Stomach smooth muscle (tissue), 2 donors: ENCODE data around the gene ALKAL2.
"Not testable (repeated sequence)": the region's sequence is repeated elsewhere in the genome, so short reads cannot be mapped to it uniquely, and the experiment has no call there.

ENCODE experiments used
- H3K27ac ChIP-seq: one replicate; pipeline ENCODE4 v1.7.0; 2013; ENCODE audit warnings: mild to moderate bottlenecking, low read length, inconsistent platforms
- H3K27me3 ChIP-seq, 2 donors: one replicate each; pipeline ENCODE4 v1.7.0; 2013; ENCODE audit warnings: low read length in 2 of 2; ENCODE audit not compliant: insufficient read depth in 2 of 2, control insufficient read depth in 1 of 2
- H3K36me3 ChIP-seq, 2 donors: one replicate each; pipeline ENCODE4 v1.7.0; 2013; ENCODE audit warnings: low read length in 2 of 2; ENCODE audit not compliant: control insufficient read depth in 2 of 2, insufficient read depth in 2 of 2
- H3K4me1 ChIP-seq: one replicate; pipeline ENCODE4 v1.7.0; 2013; ENCODE audit warnings: low read length; ENCODE audit not compliant: control insufficient read depth, insufficient read depth
- H3K4me3 ChIP-seq, 2 donors: one replicate each; pipeline ENCODE4 v1.7.0; 2013; ENCODE audit warnings: low read length in 2 of 2
- H3K9ac ChIP-seq, 2 donors: one replicate each; pipeline ENCODE4 v1.7.0; 2013; ENCODE audit warnings: low read length in 2 of 2, mild to moderate bottlenecking in 1 of 2
- H3K9me3 ChIP-seq, 2 donors: one replicate each; pipeline ENCODE4 v1.7.0; 2013; ENCODE audit warnings: low read length in 2 of 2; ENCODE audit not compliant: control insufficient read depth in 2 of 2
- donor health status: healthy.
- donor health status: Pancreatic carcinoma.

The ALKAL2 gene, protein sequence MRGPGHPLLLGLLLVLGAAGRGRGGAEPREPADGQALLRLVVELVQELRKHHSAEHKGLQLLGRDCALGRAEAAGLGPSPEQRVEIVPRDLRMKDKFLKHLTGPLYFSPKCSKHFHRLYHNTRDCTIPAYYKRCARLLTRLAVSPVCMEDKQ

DNA sequence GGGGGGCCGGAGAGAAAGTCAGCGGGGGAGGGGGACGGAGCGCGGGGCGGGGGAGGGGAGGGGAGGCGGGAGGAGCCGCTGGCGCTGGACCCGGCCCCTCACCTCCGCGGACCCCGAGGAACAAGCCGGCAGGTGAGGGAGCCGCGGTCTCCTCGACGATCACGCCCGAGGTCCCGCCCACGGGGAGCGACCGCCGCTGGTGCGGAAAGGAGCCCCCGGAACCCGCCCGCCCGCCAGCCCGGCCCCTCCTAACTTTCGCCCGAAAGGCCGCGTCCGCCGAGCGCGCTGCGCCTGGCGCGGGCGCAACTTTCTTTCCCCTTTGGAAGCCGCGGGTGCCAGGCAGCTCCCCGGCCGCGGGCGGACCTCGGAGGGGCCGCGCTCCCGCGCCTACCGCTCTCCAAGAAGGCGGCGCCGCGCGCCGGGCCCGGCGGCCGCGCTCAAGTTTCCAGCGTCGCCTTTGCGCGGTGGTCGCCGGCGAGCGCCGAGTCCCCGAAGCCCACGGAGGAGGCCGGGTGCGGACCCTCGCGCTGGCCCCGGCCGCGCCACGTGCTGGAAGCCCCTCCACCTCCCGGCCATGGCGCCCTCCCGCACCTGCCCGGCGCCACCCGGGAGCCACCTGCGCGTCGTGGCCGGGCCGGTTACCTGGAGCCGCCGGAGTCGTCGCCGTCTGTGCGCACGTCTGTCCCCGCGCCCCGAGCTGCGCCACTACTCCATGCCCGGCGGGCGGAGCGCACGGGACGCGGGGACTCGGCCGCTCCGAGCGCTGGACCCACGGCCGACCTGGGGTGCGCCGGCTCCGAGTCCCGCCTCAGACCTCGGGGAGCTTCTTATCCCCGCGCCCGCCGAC lies at the start of gene ALKAL2:
TSS of gene ALKAL2 (minus strand) at position 181 of the 847 bp plus-strand sequence. CDS start 256 bp downstream, outside the sequence.
- Histone ChIP-seq H3K4me3 (peak within 1 kb of the TSS in 1 of 2 donors; percentile 57), H3K9me3 (no peaks in the 10 kb centered on the region), H3K27ac (no peak within 1 kb of the TSS), H3K27me3 (peaks cover 16 to 33% of the 10 kb centered on the region in 2 donors), H3K36me3 (peaks cover 0 to 2% of the 10 kb centered on the region in 2 donors), H3K9ac (no peak within 1 kb of the TSS), H3K4me1 (peaks cover 20% of the 10 kb centered on the region)

DNA sequence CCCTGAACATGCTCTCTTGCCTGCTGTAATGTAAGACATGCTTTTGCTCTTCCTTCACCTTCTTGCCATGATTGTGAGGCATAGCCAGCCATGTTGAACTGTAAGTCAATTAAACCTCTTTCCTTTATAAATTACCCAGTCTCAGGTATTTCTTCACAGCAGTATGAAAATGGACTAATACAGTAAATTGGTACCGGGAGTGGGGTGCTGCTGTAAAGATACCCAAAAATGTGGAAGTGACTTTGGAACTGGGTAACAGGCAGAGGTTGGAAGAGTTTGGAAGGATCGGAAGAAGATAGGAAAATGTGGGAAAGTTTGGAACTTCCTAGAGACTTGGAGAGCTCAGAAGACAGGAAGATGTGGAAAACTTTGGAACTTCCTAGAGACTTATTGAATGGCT lies 49.1 kb upstream of the ALKAL2 start:
- not testable (repeated sequence) for H3K27ac ChIP-seq, H3K4me1 ChIP-seq, H3K9ac ChIP-seq, H3K4me3 ChIP-seq, H3K27me3 ChIP-seq, H3K36me3 ChIP-seq
- peaks cover 13 to 17% of the 10 kb centered on the region in 2 donors for H3K9me3 ChIP-seq

DNA sequence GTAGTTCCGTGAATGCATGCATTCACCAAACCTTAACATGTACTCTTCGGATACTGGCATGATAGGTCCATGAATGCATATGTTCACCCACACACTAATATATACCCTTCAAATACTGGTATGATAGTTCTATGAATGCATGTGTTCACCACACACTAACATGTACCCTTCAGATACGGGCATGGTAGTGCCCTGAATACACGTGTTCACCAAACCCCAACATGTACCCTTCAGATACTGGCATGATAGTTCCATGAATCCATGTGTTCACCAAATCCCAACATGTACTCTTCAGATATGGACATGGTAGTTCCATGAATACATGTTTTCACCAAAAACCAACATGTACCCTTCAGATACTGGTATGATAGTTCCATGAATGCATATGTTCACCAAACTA lies 48.5 kb upstream of the ALKAL2 start:
- Histone ChIP-seq H3K4me1 (no peaks in the 10 kb centered on the region), H3K9ac (no peak overlapping the region), H3K27ac (no peak overlapping the region), H3K27me3 (peaks cover 0 to 1% of the 10 kb centered on the region in 2 donors), H3K36me3 (no peaks in the 10 kb centered on the region), H3K4me3 (no peak overlapping the region), H3K9me3 (peaks cover 13 to 17% of the 10 kb centered on the region in 2 donors)

DNA sequence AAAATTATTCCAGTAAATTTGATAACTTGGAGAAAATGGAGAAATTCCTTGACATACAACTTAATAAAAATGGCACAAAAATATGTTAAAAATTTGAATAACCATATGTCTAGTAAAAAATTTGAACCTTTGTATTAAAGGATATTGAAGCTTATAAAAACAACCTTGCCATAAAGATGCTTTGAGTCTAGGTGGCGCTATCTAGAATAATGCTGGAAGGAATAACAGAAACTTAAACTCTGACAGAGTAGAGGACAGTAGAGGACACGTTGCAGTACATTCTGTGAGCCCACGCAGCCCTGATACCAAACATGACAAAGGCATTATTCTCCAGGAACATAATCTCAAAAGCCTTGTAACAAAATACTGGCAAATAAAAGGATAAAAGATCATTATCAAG lies 44.7 kb upstream of the ALKAL2 start:
- Histone ChIP-seq H3K4me1 (no peaks in the 10 kb centered on the region), H3K27me3 (peaks cover 0 to 3% of the 10 kb centered on the region in 2 donors), H3K36me3 (no peaks in the 10 kb centered on the region), H3K27ac (no peak overlapping the region), H3K9ac (no peak overlapping the region), H3K9me3 (peaks cover 9 to 15% of the 10 kb centered on the region in 2 donors), H3K4me3 (no peak overlapping the region)

DNA sequence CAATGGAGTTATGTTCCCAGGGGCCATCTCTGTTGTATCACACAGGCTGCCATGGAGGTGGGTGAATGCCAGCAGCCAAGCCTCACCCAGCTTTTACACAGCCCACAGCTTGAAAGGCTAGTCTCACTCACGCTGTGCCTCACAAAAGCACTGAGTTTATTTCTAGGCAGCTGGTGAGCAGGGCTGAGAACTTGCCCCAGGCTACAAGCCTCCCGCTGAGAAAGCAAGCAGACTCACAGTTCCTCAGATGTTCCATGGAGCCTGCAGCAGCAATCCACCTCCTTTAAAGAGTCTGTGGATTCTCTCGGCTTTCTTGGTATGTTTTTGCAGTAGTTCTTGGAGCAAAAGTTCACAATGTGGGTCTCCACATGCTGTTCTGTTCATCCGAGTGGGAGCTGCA lies 40.9 kb upstream of the ALKAL2 start:
- peaks cover 0 to 3% of the 10 kb centered on the region in 2 donors for H3K27me3 ChIP-seq
- no peaks in the 10 kb centered on the region for H3K4me1 ChIP-seq
- H3K36me3 ChIP-seq: no peaks in the 10 kb centered on the region
- no peak overlapping the region for H3K4me3 ChIP-seq
- peaks cover 0 to 5% of the 10 kb centered on the region in 2 donors for H3K9me3 ChIP-seq
- no peak overlapping the region for H3K27ac ChIP-seq
- no peak overlapping the region for H3K9ac ChIP-seq

DNA sequence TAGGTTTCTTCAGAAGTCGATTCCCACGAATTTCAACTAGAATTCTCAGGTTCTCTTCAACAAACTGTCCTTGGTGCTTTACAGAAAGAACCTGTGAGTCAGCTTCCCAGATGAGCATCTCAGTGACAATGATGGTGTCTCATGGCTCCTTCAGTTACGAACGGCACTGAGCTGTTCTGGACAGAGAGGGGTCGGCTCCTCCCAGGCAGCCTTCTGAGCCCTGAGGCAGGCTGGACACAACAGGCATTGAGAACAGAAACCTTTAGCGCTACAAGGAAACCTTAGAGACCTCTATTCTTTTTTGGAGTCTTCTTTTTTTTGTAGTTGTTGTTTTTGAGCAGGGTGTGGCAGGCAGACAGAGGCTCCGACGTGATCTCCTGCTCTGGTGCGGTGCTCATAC lies 35.1 kb upstream of the ALKAL2 start:
- Histone ChIP-seq H3K4me3 (no peak overlapping the region), H3K9me3 (no peaks in the 10 kb centered on the region), H3K36me3 (no peaks in the 10 kb centered on the region), H3K27me3 (peaks cover 0 to 2% of the 10 kb centered on the region in 2 donors), H3K27ac (no peak overlapping the region), H3K4me1 (no peaks in the 10 kb centered on the region), H3K9ac (no peak overlapping the region)

DNA sequence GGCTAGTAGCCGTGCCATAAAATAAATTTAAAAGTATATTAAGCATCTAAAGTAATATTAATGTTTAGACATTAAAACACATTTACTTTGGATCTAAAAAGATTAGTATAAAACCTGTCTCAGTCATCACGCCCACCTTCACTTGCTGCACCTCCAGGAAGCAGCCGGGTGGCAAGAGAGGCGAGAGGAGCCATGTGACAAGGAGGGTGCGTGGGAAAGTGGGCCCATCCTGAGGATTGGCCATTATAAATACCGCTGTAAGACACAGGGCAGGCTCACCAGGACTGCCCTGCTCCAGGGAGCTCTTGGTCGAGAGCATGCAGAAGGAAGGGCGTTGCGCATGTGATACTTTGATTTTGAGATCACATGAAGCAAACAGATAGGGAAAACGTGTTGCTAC lies 34.4 kb upstream of the ALKAL2 start:
- Histone ChIP-seq H3K4me3 (no peak overlapping the region), H3K9ac (no peak overlapping the region), H3K27me3 (peaks cover 0 to 2% of the 10 kb centered on the region in 2 donors), H3K36me3 (no peaks in the 10 kb centered on the region), H3K9me3 (no peaks in the 10 kb centered on the region), H3K4me1 (no peaks in the 10 kb centered on the region), H3K27ac (no peak overlapping the region)

DNA sequence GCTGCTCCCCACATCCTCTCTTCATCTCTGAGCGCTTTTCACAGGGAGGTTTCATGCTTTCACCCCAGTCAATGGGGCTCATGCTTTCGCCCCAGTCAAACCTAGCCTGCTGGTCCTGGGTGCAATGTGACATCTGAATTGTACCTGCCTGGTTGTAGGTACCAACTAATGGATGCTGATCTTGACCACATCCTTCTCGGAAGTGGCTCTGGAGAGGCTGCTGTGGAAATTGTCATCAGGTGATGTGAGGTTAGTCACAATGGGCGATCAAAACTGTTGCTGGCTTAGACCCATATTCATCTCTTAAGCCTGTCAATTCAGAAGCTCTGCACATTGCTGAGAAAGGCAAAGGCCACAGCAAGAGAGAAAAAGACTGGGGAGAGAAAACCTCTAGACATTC lies 32.7 kb upstream of the ALKAL2 start:
- Histone ChIP-seq H3K36me3 (no peaks in the 10 kb centered on the region), H3K27me3 (peaks cover 0 to 2% of the 10 kb centered on the region in 2 donors), H3K4me1 (no peaks in the 10 kb centered on the region), H3K9me3 (no peaks in the 10 kb centered on the region), H3K27ac (no peak overlapping the region), H3K4me3 (no peak overlapping the region), H3K9ac (no peak overlapping the region)

DNA sequence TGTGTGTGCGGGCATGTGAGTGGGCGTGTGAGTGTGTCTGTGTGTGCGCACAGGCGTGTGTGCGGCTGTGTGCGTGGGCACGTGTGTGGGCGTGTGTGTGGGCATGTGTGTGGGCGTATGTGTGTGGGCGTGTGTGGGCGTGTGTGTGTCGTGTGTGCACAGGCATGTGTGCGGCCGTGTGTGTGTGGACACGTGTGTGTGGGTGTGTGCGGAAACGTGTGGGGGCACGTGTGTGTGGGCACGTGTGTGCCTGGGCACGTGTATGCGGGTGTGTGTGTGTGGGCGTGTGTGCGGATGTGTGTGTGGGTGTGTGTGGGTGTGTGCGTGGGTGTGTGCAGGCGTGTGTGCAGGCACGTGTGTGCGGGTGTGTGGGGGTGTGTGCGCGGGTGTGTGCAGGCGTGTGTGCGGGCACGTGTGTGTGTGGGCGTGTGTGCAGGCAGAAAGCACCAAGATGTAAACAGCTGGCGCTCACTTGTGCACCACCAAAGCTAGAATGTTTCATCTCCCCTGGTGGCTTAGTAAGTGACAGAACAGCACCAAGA lies 31.2 kb upstream of the ALKAL2 start:
- Histone ChIP-seq H3K9me3 (no peaks in the 10 kb centered on the region), H3K27me3 (peaks cover 0 to 2% of the 10 kb centered on the region in 2 donors), H3K4me3 (no peak overlapping the region), H3K27ac (no peak overlapping the region), H3K9ac (no peak overlapping the region), H3K36me3 (no peaks in the 10 kb centered on the region), H3K4me1 (no peaks in the 10 kb centered on the region)

DNA sequence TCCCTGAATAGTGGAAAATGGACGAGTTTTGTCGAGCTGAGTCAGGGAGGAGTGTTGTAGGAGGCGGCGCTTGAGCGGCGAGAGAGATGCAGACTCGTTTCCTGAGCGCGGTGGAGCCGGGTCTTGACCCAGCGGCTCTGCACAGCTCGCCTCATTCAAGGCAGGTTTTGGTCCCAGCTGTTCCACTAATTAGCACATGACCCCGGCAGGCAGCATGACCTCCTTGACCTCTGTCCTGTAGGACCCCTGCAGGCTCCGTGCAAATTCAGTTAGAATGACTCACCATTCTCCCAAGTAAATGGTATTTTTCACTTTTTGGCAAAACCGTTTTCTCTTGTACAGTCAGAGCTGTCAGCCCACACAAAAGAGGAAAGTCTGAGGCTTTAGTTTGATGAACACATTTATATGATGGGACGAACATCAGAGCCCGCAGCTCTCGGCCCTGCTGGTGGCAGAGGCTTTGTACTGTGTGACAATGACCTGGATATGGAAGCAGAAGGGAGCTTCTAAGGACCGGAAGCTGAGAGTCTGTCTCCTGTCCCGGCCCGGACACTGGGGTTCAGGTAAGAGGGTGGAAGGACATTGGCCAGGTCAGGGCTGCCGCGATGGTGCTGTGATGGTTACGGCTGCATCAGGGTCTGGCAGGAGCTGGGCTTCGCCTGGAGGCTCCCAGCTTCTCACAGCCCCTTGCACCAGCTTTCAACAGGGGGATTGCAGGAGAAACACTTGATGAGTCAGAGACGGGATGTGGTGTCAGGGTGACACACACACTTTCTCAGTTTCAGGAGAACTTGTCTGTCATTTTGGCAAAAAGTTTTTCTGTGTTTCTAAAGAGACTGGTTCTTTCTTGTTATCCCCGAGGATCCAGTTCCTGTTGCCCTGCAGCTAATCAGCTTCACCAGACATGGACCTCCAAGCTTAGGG lies 29.9 kb upstream of the ALKAL2 start:
- Histone ChIP-seq H3K27ac (no peak overlapping the region), H3K36me3 (no peaks in the 10 kb centered on the region), H3K4me1 (no peaks in the 10 kb centered on the region), H3K9ac (no peak overlapping the region), H3K9me3 (no peaks in the 10 kb centered on the region), H3K4me3 (no peak overlapping the region), H3K27me3 (peaks cover 0 to 3% of the 10 kb centered on the region in 2 donors)
